Cardiac muscle cell (in vitro differentiated cells and primary cell): Measurements from ENCODE around the gene CNOT8. TPM values are rescaled to one million over a fixed set of nuclear protein-coding genes. Genes with fewer than 3 reads are reported as not detected.

Experiments
- DNase-seq, 2 donors: peaks; one replicate each; pipeline versions ENCODE4 v3.0.0 to v3.0.0-alpha.2; 2010 to 2017; ENCODE audit warnings: low read depth in 1 of 2, low spot score in 1 of 2
- H3K27ac ChIP-seq: fragments of 200-600 bp; sonication (generic); 2 replicates; pipeline ENCODE4 v1.5.1; 2016
- H3K27me3 ChIP-seq: fragments of 200-600 bp; sonication (generic); 2 replicates; pipeline ENCODE4 v1.6.0; 2016; ENCODE audit warnings: control low read depth
- H3K36me3 ChIP-seq: fragments of 200-600 bp; sonication (generic); 2 replicates; pipeline ENCODE4 v1.5.1; 2016; ENCODE audit warnings: control low read depth
- H3K4me1 ChIP-seq: fragments of 200-600 bp; sonication (generic); 2 replicates; pipeline ENCODE4 v1.8.1; 2017; ENCODE audit warnings: low read depth, mild to moderate bottlenecking, mixed run types
- H3K4me3 ChIP-seq: fragments of 200-600 bp; sonication (generic); 2 replicates; pipeline ENCODE4 v1.5.1; 2016; ENCODE audit warnings: mild to moderate bottlenecking
- H3K9me3 ChIP-seq: fragments of 200-600 bp; sonication (generic); 2 replicates; pipeline ENCODE4 v1.5.1; 2017; ENCODE audit warnings: low read depth, mild to moderate bottlenecking, control low read depth
- CTCF ChIP-seq: IDR thresholded peaks from 2 replicates; pipeline ENCODE4 v1.5.1; 2012; ENCODE audit warnings: low read depth, mild to moderate bottlenecking, low read length
- polyA plus RNA-seq: library from polyadenylated mRNA; unstranded; fragments of >200 nt; fragmentation: Nextera tagmentation; extraction: Ambion mirVana; gene quantifications from 2 replicates; pipeline ENCODE4 v1.2.1, GENCODE V29; 2016
- total RNA-seq: library from RNA; depleted of rRNA; stranded (reverse); fragments of >200 nt; gene quantifications from 2 replicates; pipeline ENCODE4 v1.2.3, GENCODE V29; 2016

The CNOT8 gene
- total and polyA plus RNA-seq, 2 experiments from 2014 or later = 37.2 to 45.2 TPM

DNA sequence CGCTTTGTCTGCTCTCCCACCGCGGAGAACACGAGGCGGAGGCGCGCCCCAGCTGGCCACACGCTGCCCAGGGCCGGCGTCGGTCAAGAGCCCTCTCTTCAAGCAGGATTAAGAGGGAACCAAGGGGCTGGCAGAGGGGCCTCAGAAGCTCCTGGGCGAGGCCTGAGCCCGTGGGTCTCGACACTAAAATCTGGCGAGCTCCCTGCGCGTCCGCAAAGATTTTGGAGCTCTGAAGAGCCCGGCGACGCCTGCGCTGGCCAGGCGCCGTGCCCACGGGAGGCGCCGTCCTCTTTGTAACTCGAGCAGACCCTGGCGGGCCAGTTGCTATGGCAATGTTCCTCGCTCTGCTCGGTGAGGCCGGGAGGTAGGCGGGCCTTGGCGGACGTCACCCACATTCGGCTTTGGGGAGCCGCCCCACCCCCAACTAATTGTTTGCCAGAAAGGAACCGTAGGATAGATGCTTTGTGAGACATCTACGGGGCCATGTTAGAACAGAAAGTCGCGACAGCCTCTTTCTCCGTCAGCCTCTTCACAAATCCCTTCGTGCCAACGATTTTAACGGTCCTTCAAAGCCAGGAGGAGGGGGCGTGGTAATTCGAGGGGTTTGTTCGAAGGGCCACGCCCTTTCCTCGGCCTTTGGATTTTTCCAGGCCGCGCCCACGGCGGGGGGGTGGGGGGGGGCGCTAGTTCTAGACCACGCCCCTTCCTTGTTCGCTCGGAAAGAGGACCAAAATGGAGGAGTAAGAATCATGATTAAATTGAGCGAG lies 714 bp upstream of the CNOT8 start:
- Histone ChIP-seq H3K9me3 (no peaks in the 10 kb centered on the region), H3K4me3 (peak overlapping the region; percentile 83), H3K27ac (peak overlapping the region; percentile 97), H3K27me3 (no peaks in the 10 kb centered on the region), H3K4me1 (peaks cover 6% of the 10 kb centered on the region), H3K36me3 (no peaks in the 10 kb centered on the region)
- peak; percentile 96 to 97 for DNase-seq
- peak; percentile 14 for TF ChIP-seq CTCF

DNA sequence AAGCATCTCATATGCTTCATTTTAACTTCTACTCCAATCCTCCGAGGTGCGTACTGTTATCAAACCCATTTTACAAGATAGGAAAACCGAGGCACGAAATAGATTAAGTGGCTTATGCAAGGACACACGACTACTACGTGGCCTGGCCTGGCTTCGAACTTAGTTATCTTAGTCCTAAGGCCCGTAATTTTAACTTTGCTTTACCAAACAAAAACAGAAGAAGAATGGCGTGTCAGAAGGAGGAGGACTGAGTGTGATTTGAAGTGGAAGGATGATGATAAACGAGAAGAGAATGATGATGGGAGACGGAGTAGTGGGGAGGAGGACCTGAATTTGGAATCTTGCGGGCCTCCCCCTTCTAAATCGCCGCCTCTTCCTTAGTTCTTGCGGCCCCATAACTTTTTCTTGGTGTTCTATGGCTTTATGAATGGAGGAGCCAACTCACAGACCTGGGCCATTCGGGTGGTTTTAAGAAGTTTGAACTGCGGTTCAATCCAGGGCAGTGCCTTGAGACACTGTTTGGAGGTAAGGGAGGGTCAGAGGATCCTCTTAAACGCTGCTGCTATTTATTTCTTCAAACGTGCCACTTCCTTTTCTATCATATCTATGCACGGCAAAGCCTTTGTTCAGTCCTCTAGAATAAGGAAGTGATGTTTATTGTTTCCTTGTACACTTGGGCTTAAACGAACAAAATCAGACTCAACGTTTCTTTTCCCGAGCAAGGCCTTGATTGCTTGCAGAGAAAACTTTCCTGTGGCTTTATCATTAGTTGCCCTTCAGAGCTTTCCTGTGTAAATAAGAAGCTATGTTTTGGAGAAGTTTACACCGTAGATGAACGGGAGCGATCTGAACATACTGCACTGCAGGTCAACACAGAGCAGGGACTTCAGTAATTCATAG lies 795 bp downstream of the CNOT8 start:
- Histone ChIP-seq H3K36me3 (no peaks in the 10 kb centered on the region), H3K27ac (peak overlapping the region; percentile 97), H3K4me3 (peak overlapping the region; percentile 83), H3K4me1 (peaks cover 6% of the 10 kb centered on the region), H3K27me3 (no peaks in the 10 kb centered on the region), H3K9me3 (no peaks in the 10 kb centered on the region)
- peak in 1 of 2 donors; percentile 9 for DNase-seq
- no peak for TF ChIP-seq CTCF

DNA sequence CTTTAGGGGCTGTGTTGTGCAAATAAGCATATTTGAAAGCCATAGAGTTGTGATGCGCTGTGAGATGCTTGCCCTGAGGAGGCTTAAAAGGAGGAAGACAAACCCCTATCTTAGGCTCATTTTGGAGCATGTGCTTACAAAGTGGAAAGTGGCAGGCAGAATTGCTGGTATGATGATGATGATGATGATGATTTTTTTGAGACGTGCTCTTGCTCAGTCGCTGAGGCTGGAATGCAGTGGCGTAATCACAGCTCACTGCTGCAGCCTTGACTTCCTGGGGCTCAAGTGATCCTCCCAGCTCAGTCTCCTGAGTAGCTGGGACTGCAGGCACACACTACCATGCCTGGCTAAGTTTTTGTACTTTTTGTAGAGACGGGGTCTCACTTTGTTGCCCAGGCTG lies 1.7 kb downstream of the CNOT8 start:
- DNase-seq = peak in 1 of 2 donors; percentile 74
- H3K36me3 ChIP-seq = peaks cover 5% of the 10 kb centered on the region
- no peak overlapping the region for H3K27ac ChIP-seq
- H3K4me3 ChIP-seq = peak overlapping the region; percentile 83
- TF ChIP-seq CTCF = no peak
- peaks cover 6% of the 10 kb centered on the region for H3K4me1 ChIP-seq
- H3K27me3 ChIP-seq = no peaks in the 10 kb centered on the region
- no peaks in the 10 kb centered on the region for H3K9me3 ChIP-seq

DNA sequence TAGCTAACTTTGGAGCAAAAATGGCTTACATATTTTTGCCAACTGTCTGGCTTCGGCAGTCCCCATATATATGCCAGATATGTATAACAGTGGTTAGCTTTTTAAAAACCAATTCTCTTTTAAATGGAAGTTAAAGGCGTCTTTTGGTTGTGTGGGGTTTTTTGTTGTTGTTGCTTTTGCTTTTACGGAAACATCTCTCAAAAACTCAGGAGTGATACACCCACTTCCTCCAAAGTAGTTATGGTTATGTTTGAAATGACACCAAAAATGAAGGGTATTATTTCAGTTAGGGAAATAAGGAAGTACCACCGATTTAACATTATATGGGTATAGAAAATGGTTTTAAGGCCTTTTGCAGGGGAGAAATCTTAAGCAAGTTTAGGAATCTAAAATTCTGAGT lies 2.3 kb downstream of the CNOT8 start:
- no peak for DNase-seq
- no peak overlapping the region for H3K4me3 ChIP-seq
- TF ChIP-seq CTCF = no peak
- no peaks in the 10 kb centered on the region for H3K27me3 ChIP-seq
- H3K36me3 ChIP-seq = peaks cover 9% of the 10 kb centered on the region
- no peak overlapping the region for H3K27ac ChIP-seq
- H3K9me3 ChIP-seq = no peaks in the 10 kb centered on the region
- H3K4me1 ChIP-seq = peaks cover 6% of the 10 kb centered on the region

DNA sequence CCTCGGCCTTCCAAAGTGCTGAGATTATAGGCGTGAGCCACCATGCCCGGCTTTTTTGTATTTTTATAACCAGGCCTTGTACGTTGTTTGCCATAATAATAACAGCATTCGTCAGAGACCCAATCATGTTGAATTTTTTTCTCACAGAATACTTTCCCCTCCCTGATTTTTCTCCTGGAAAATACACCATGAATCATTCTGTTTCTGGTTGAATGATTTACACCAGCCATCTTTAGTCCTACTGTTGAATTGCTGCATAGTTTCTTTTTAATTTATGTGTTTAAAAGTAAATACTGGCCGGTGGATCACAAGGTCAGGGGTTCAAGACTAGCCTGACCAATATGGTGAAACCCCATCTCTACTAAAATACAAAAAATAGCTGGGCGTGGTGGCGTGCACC lies 3.5 kb downstream of the CNOT8 start:
- Histone ChIP-seq H3K4me1 (peaks cover 1% of the 10 kb centered on the region), H3K27ac (no peak overlapping the region), H3K36me3 (peaks cover 12% of the 10 kb centered on the region)

More for the DNA sequence above, 3.5 kb downstream of the CNOT8 start:
- no peak for TF ChIP-seq CTCF
- H3K27me3 ChIP-seq = no peaks in the 10 kb centered on the region
- no peaks in the 10 kb centered on the region for H3K9me3 ChIP-seq
- H3K4me3 ChIP-seq = no peak overlapping the region
- no peak for DNase-seq
